C4-2B (cell line): ENCODE data around the gene OSBPL1A.

ENCODE experiments used
- ZFX ChIP-seq: fragments of 450-650 bp; IDR thresholded peaks from 2 replicates; pipeline ENCODE4 v1.6.1; 2017
- TF ChIP-seq, protein P1 (sequence below): fragments of 450-650 bp; conservative IDR thresholded peaks from 2 replicates; pipeline ENCODE4 v1.5.1; 2017; ENCODE audit warnings: mild to moderate bottlenecking

GRCh38 chr18:24121625-24122024, 276.0 kb downstream of the OSBPL1A start:
- TF ChIP-seq, protein P1, sequence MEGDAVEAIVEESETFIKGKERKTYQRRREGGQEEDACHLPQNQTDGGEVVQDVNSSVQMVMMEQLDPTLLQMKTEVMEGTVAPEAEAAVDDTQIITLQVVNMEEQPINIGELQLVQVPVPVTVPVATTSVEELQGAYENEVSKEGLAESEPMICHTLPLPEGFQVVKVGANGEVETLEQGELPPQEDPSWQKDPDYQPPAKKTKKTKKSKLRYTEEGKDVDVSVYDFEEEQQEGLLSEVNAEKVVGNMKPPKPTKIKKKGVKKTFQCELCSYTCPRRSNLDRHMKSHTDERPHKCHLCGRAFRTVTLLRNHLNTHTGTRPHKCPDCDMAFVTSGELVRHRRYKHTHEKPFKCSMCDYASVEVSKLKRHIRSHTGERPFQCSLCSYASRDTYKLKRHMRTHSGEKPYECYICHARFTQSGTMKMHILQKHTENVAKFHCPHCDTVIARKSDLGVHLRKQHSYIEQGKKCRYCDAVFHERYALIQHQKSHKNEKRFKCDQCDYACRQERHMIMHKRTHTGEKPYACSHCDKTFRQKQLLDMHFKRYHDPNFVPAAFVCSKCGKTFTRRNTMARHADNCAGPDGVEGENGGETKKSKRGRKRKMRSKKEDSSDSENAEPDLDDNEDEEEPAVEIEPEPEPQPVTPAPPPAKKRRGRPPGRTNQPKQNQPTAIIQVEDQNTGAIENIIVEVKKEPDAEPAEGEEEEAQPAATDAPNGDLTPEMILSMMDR, result no peak
- no peak for TF ChIP-seq ZFX
